ENCODE results near the gene SLC19A1. TPM values are rescaled to one million over a fixed set of nuclear protein-coding genes. Genes with fewer than 3 reads are reported as not detected.

Gene SLC19A1
- total RNA-seq, 1 donor from 2014 or later = 4.5 TPM

- H3K27me3 ChIP-seq (ENCODE audit: control insufficient read depth, insufficient read depth, low read length) = no peaks in the 10 kb centered on the region
- no peak for TF ChIP-seq CTCF (IDR thresholded peaks at IDR 0.05; ENCODE audit: insufficient read depth, low read length, severe bottlenecking)
- no peak overlapping the region for H3K4me3 ChIP-seq (ENCODE audit: low read depth, low read length)
- no peak for FAIRE-seq
- H3K36me3 ChIP-seq (ENCODE audit: control insufficient read depth, insufficient read depth, low read length) = no peaks in the 10 kb centered on the region
- no peak for DNase-seq (ENCODE audit: low read depth)
Observed at GRCh38 chr21:45488931-45489721, 53.1 kb downstream of the SLC19A1 start.

DNA sequence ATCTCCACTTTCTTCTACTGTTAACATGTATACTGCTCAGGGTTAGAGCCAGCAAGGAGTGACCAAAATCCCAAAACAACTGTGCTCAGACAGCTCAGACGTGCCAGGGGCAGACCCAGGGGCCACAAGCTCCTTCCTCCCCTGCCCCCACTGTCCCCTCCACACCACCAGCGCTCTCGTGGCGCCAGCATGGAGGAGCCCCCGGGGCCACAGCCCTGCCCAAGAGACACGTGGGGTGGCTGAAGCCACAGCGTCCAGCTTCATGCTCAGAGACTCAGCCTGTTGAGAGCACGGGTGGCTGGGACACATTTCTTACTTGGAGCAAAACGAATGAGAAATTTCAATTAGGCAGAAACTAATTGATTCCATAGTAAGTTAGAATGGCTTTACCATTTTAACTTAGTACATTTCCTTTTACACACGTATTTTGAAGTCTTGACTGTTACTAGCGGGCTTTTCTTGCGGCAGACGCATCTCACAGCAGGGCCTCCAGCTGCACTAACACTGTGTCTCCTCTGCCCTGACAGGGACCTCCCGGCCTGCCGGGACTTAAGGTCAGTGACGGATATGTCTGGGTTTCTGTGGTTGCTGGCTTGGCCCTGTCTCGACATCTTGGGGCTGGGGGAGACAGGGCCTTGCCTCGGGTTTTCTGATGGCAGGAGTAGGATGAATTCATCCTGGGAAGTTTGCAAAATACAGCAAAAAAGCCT, 54.2 kb downstream of the SLC19A1 start:
- no peak for FAIRE-seq
- no peak for TF ChIP-seq CTCF (IDR thresholded peaks at IDR 0.05; ENCODE audit: insufficient read depth, low read length, severe bottlenecking)
- Histone ChIP-seq H3K36me3 (ENCODE audit: control insufficient read depth, insufficient read depth, low read length) (no peaks in the 10 kb centered on the region), H3K4me3 (ENCODE audit: low read depth, low read length) (no peak overlapping the region), H3K27me3 (ENCODE audit: control insufficient read depth, insufficient read depth, low read length) (no peaks in the 10 kb centered on the region)
- DNase-seq (ENCODE audit: low read depth) = no peak

DNA sequence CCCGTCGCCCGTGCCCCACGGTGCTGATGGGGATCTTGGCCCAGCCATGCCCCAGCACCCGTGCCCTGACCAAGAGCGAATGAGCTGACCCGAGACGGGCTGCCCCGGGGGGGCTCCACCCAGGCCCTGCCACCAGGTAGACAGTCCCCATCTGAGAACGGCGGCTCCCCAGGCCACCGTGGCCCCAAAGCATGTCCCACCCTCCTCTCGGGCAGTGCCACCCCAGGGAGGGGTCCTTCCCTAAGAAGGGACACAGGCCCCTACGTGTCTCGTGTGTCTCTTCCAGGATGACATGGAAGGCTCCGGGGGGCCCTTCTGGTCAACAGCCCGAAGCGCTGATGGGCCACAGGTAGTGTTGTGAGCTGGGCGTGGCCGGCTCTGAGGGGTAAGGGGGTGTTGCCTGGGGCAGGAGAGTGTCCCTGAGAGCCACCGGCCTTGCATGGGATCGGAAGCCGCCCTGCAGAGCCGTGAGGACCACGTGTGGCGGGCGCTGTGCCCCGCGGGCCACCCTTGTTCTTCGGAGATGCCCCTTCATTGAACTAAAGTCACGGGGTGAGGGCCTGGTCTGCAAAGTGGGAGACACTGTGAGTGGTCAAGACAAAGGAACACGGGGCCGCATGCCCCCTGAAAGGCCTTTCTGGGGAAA, 55.0 kb downstream of the SLC19A1 start:
- Histone ChIP-seq H3K4me3 (ENCODE audit: low read depth, low read length) (no peak overlapping the region), H3K27me3 (ENCODE audit: control insufficient read depth, insufficient read depth, low read length) (no peaks in the 10 kb centered on the region), H3K36me3 (ENCODE audit: control insufficient read depth, insufficient read depth, low read length) (no peaks in the 10 kb centered on the region)
- DNase-seq (ENCODE audit: low read depth) (no peak), FAIRE-seq (no peak)
- TF ChIP-seq CTCF (IDR thresholded peaks at IDR 0.05; ENCODE audit: insufficient read depth, low read length, severe bottlenecking) = no peak

DNA sequence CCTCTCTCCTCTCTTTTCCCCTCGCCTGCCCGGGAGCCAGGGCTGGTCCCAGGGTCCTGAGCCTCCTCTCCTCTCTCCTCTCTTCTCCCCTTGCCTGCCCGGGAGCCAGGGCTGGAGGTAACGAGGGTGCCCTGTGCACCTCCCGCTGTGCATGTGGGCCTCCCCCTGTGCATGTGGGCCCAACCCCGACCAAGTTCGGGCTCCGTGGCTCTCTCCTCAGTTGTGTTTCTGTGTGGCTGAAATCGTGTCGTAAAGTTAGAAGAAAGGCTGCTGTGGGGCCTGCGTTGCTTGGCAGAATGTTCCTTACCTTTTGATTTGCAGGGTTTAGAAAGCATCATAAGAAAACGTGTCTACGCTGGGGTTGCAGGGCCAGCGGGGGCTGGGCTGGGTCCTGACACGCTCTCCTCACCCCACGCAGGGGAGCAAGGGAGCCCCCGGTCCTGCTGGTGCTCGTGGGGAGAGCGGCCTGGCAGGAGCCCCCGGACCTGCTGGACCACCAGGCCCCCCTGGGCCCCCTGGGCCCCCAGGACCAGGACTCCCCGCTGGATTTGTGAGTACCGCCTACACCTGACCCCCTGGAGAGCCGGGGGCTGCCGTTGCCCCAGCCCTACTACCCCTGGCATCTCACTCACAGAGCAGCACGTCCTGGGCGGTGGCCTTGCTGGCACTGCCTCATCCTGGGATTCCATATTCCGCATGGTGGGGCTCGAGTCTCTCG, 55.6 kb downstream of the SLC19A1 start:
- no peaks in the 10 kb centered on the region for H3K36me3 ChIP-seq (ENCODE audit: control insufficient read depth, insufficient read depth, low read length)
- FAIRE-seq = no peak
- no peak overlapping the region for H3K4me3 ChIP-seq (ENCODE audit: low read depth, low read length)

More for the DNA sequence above, 55.6 kb downstream of the SLC19A1 start:
- no peak for DNase-seq (ENCODE audit: low read depth)
- no peaks in the 10 kb centered on the region for H3K27me3 ChIP-seq (ENCODE audit: control insufficient read depth, insufficient read depth, low read length)
- TF ChIP-seq CTCF (IDR thresholded peaks at IDR 0.05; ENCODE audit: insufficient read depth, low read length, severe bottlenecking) = no peak

Measured in bronchial epithelial cell (primary cell).